HG02840 (cell line): Measurements from ENCODE around the gene TMEM63A.

Experiments
- ATAC-seq: cut with Tn5 transposase; IDR thresholded peaks from one replicate; pipeline ENCODE4 v1.9.1; 2021; ENCODE audit warnings: mild to moderate bottlenecking, moderate library complexity, moderate number of reproducible peaks; ENCODE audit not compliant: unreplicated experiment, low FRiP score

TMEM63A gene

DNA sequence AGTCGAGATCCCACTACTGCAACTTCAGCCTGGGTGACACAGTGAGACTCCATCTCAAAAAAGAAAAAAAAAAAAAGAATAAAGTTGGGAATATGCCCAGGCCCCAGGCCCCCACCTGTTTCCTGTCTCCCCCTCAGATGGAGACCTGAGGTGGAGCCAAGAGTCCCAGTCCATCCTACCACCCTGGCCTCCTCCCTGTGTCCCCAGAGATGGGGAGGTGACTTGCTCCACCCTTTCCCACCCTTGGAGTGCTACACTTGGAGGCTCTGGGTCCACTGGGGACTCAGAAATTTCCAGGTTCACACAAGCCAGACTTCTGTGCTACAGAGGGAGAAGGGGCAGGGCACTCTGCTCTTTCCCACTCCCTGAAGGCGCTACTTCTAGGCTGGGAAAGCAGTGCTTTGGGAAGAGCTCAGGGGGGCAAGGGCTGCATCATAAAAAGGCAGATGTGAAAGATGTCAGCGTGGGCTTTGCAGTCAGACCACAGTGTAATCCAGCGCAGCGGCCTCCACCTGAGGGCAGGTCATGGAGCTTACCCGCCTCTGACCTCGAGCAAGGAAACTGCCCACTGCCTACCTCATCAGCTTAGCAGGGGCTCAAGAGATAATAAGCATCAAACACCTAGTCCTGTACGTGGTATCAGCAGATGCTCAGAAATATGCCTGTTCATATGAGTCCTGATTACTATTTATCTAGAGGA lies 13.4 kb downstream of the TMEM63A start:
- ATAC-seq = no peak

- ATAC-seq = no peak
Observed at GRCh38 chr1:225866981-225867380, 15.2 kb downstream of the TMEM63A start.

GRCh38 chr1:225866061-225866837 lies 15.9 kb downstream of the TMEM63A start:
- ATAC-seq = no peak

GRCh38 chr1:225865514-225865913 lies 16.7 kb downstream of the TMEM63A start:
- ATAC-seq = no peak

- ATAC-seq = no peak
Observed at GRCh38 chr1:225863167-225863566, 19.0 kb downstream of the TMEM63A start.

- no peak for ATAC-seq
Observed at GRCh38 chr1:225862581-225862950, 19.6 kb downstream of the TMEM63A start.

GRCh38 chr1:225861834-225862580 lies 20.2 kb downstream of the TMEM63A start:
- ATAC-seq = no peak

DNA sequence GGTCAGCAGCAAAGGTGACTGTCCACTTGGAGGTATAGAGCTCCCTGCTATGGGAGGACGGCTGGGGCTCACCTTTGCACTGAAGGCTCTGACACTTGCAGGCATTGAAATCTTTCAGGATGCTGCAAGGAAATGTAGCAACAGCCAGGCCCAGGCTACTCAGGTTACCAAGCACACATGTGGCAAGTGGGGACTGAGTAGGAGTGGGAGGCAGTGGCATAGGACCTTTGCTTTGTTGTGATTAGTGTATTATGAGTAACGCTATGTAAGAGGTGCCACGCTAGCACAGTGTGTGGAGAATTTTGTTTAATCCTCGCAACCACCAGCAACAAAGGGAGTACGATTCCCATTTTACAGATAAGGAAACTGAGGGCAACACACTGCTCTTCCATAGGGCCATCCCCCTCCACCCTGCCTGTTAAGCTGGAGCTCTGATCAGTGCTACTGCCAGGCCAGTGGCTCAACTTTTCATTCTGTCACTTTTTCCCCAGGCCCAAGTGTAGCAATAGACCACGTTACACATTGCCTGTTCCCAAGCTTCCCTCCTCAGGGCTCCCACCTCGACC lies 21.2 kb downstream of the TMEM63A start:
- no peak for ATAC-seq

DNA sequence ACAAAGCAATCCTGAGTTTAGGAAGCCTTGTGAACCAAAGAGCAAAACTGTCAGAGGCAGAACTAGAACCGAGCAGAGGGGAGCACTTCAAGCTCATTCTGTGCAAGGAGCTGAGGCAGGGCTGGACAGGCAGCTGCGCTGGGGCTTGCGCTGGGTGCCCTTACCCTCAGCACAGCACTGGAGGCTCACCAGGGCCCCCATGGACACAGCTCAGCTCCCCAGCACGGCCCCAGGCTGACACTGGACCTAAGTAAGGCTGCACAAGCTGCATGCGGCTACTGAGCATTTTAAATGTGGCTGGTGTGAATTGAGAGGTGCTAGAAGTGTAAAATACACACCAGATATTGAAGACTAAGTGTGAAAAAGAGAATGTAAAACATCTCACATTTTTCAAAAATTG lies 22.1 kb downstream of the TMEM63A start:
- ATAC-seq = no peak

- ATAC-seq = no peak
Observed at GRCh38 chr1:225859151-225859550, 23.0 kb downstream of the TMEM63A start.

- no peak for ATAC-seq
Observed at GRCh38 chr1:225857256-225857655, 24.9 kb downstream of the TMEM63A start.

DNA sequence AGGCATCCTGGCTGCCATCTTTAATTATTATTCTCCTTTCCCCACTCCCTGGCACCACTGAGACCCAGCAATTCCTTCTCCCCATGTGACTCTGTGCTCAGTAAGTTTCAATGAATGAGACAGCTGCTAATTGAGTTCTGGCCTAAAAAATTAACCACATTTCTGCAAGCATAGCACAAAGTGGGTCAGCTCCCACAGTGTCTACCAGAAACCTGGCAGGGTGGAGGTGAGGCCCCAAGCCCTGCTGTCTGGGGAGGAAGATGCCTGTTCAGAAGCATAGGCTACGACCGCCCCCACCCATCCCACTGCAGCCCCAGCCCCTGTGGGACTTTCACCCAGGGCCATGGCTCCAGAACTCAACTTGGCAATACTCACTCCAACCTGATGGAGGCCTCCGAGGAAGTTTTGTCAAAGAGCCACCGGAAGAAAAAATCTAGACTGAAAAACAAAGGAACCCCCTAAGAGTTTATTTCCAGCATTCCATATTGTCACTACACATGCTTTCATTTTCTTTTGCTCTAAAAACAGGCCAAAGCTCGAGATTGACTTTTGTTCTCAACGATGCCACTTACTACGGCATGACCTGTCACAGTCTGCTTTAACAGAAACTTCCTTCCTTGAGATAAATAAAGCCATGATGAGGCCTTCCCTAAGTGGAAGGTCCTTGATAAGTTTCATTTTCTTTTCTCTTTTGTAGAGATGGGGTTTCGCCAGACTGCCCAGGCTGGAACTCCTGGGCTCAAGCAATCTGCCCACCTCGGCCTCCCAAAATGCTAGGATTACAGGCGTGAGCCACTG lies 26.5 kb downstream of the TMEM63A start:
- no peak for ATAC-seq

GRCh38 chr1:225853441-225853840 lies 28.7 kb downstream of the TMEM63A start:
- no peak for ATAC-seq

DNA sequence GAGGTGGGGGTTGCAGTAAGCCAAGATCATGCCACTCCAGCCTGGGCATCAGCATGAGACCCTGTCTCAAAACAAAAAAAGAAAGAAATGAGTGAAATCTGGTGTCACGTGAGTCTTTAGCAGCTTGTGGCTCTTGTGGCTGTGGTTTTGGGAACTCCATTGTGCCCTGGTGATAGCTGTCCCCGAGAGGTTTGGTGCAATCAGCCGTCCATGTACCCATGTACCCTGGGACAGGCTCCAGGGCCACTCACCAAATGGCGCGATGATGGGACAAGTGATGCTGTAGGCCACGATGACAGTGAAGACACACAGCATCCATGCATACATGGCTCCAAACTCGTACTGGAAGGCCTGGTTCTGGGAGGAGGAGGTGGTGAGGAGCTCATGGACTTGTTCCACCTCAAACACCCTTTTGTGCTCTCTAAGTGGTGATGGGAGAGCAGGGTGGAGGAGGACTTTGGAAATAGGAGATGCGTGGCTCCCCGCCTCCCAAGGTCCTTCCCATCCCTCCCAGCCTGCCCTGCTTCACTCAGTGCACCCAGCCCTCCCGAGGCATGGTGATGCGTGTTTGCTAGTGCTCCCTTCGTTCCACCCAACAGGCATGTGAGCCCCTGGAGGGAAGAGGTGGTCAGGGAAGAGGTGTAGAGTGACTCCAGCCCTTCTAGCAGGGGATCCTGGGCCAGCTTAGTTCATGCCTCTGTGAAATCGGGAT lies 29.6 kb downstream of the TMEM63A start:
- no peak for ATAC-seq

DNA sequence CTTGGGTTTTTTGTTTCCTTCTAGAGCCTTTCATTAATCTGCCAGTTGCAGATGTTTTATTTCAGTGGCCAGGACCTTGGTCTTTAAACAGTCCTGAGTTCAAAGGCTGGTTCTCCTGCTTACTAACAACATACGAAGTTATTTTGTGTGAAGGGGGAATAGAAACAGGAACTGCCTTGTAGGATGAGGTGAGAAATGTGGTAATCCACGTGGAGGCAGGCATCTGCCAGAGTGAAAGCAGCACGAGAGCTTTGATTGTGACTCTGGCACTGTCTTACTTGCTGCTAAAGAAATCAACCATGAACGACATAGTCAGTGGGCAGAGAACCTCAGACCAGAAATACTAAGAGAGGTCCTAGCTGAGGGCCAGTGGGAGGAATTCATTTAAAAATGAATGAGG lies 30.4 kb downstream of the TMEM63A start:
- no peak for ATAC-seq

- ATAC-seq = no peak
Observed at GRCh38 chr1:225850370-225850769, 31.8 kb downstream of the TMEM63A start.

GRCh38 chr1:225849925-225850324 lies 32.3 kb downstream of the TMEM63A start:
- no peak for ATAC-seq

DNA sequence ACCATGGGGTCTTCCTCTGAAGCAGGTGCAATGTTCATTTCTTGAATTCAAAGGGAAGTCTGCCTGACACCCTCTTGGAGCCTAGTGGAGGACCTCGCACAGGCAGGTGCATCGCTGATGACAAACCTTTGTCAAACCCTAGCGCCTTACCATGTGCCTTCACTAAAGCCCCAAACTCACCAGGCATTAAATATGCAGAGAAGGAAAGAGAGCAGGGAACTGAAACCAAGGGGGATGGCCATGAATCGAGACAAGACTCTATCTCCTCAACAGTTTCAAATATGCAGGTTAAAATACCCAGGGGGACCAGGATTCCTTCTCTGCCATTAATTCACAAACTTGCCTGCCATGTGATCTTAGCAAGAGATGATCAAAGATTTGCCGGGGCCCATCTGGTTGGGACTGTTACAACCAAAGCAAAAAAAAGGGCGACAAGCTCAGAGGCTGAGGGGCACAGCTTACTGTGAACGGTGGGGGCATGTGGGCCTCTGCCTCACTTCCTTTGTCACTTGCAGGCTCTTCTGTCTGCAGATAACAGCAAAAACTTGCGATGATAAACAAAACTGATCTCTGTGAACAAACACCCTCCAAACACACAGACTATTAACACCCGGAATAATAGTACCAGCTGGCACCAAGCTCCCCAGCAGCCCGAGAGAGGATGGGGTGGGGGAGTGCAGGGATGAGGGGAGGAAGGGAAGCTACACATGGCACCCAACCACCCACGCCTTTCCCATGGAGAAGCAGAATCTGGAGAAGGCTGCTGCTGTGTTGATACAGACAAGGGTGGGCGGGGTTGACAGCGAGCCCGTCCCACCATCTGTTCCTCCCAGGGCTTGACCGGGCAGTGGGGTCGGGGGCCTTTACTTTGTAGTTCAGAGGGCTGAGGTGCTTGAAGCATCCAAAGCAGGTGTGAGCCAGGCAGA lies 33.9 kb downstream of the TMEM63A start:
- peak; percentile 77 for ATAC-seq

GRCh38 chr1:225847610-225848009 lies 34.6 kb downstream of the TMEM63A start:
- peak; percentile 14 for ATAC-seq
